Hippocampal formation (tissue), 2 donors: ENCODE results near the gene PKHD1.
"Not testable (repeated sequence)": the region's sequence is repeated elsewhere in the genome, so short reads cannot be mapped to it uniquely, and the experiment has no call there.

Experiments
- DNase-seq, 2 donors: peaks; one replicate each; lab custom pipeline; 2025; lab: John Stamatoyannopoulos, UW

PKHD1 gene

DNA sequence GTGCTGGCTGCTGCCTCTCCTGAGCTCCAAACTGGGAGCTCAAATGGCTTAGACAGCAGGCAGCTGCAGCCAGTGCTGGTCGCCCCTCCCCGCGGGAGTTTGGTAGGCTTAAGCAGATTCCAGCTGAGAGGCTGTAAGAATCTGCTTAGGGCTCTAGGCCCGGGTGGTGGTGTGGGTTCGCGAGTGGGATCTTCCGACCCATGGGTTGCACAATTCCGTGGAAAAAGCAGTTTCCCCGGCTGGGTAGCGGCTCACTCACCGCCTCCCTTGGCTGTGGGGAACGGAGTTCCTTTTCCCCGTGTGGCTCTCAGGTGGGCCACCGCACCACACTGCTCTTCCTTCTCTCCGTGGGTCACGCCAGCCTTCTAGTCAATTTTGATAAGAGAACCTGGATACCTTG lies 232.5 kb downstream of the PKHD1 start:
- no peak for DNase-seq

GRCh38 chr6:51854347-51854746 lies 233.1 kb downstream of the PKHD1 start:
- no peak for DNase-seq

DNA sequence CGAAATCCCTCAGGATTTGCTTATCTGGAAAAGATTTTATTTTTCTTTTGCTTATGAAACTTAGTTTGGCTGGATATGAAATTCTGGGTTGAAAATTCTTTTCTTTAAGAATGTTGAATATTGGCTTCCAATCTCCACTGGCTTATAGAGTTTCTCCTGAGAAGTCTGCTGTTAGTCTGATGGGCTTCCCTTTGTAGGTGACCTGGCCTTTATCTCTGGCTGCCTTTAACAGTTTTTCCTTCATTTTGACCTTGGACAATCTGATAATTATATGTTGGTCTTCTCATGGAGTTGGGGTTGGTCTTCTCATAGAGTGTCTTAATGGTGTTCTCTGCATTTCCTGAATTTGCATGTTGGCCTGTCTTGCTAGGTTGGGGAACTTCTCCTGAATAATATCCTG lies 234.3 kb downstream of the PKHD1 start:
- DNase-seq, result not testable (repeated sequence)

DNA sequence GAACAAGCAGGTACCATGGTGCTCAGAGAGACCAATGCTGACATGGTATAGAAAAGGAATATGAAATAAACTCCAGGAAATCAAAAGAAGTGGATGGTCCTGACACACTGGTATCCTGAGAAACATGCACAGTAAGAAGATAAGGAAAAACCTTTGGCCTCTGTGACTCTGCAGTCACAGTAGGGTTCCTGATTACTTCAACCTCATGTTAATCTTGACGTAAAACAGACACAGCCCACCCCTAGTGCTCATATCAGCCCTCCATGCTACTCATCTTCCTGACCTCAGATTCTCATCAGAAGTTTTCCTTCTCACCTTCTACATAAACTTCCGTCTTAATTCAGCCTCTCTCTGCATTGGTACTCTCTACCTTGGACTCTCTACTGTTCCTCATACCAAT lies 240.9 kb downstream of the PKHD1 start:
- no peak for DNase-seq

DNA sequence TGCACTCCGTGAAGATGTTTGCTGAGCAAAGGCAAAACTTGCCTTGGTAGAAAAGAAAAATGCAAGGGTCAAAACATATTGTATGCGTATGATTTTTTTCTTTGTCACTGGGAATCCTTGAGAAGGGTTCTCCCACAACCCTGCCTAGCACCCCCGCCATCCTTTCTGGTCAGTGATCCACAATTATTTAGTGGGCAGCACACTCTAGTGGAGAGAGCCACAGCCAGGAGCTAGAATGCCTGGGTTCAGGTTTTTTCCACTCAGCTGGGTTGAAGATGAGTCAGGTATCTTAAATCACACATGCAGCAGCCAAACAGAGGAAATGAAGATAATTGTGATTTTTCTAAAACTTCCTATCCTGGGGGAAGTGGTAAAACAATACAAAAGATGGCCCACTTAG lies 243.1 kb downstream of the PKHD1 start:
- no peak for DNase-seq

DNA sequence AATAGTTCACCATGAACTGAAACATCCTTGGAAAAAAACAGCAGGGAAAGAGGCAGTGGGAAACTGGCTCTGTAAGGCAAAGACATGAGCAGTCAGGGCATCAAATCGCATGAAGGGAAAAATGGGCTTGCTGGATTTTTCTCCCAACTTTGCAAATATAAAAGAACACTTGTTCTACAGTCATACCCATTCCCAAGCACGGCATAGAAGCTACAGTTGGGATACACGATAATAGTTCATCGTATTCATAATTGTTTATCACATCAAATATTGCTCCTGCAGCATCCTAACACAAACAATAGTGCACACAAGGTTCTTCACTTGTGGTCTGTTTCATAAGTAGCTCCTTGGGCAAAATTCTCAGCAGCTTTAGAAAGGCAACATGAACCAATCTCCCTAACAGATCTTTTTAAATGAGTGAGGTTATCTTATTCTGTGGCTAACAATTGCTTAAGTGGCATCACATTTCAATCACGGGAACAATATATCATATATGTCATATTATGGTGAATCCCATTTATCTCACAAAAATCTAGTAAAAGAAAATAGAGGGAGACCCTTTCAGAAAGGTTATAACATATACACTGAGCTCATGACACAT lies 243.9 kb downstream of the PKHD1 start:
- no peak for DNase-seq

DNA sequence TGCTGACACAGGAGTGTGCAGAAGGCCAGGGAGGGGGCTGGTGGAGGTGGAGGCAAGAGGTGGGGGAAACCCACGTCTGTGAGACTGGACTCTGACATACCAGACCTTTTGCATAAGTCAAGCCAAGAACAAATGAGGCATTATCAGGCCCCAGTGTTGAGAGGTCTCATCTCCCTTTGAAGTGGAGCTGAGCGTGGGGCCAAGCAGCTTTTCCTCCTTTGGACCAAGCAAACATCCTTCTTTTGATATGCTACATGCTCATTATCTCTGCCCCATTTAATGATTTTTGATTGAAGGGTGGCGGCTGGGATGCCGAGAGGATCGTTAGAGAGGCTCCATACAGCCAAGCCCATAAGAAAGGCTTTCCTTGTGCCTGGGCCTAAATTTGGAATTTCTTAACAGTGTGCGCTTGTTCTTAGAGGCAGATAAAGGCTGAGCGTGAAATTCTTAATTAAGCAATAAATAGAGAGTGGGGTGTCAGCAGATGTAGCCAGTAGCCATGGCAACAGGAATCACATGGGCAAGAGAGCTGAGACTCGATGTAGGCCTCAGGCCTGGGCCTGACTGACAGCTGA lies 244.5 kb downstream of the PKHD1 start:
- peak in 1 of 2 donors; percentile 5 for DNase-seq

- no peak for DNase-seq
These were observed 245.2 kb downstream of the PKHD1 start for GRCh38 chr6:51842061-51842803.

DNA sequence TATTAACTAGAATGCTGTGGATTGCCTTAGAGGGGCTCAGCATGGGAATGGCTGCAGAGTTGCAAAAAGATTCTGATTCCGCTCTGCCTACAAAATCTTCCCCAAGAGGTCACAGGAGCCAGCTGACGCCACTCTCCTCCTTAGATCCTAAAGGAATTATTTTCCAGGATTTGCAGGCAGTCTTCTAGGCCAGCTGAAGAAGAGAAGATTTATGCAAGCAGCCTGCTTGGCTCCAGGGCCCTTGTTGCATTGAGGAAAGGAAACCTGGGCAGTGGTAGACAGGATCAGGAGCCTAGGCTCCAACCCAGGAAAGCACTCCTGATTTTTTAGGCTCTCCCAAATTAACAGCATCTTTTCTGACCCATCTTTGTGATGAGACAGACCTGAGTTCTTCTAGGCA lies 245.8 kb downstream of the PKHD1 start:
- DNase-seq, result no peak

GRCh38 chr6:51839726-51840374 lies 247.6 kb downstream of the PKHD1 start:
- DNase-seq, result no peak

DNA sequence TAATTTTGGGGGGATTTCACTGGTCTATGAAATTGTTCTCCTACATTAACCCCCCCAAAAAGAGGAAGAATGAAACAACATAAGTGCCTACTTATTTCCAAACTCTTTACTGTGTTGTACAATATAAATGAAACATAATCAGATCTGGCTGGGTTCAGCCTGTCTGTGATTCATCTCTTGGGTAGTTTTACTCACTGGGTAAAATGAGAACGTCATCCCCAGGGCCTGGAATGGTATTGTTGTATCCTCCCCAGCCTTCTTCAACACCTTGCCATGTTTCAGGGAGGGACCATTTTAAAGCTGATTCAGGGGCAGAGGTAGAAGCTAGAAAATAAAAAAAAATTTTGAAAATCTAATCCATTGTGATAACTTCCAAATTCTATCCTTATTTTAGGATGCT lies 256.7 kb downstream of the PKHD1 start:
- no peak for DNase-seq

GRCh38 chr6:51827580-51827979 lies 259.8 kb downstream of the PKHD1 start:
- no peak for DNase-seq

- DNase-seq, result no peak
These were observed 262.5 kb downstream of the PKHD1 start for GRCh38 chr6:51824940-51825339.

DNA sequence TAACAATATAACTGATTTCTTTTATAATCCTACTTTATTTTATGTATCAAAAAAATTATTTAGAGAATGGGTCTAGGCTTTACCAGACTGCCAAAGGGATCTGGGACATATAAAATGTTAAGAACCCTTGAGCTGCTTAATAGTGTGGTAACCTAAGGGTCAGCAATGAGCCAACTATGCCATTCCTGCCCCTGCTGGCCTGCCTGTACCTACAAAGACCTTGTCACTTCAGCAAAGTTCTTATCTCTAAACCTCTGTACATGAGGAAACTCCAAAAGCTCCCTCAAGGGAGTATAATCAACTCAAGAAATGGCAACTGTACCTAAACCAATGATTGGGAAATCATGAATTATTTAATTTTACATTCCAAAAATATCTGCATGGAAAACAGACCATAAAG lies 266.9 kb downstream of the PKHD1 start:
- no peak for DNase-seq

DNA sequence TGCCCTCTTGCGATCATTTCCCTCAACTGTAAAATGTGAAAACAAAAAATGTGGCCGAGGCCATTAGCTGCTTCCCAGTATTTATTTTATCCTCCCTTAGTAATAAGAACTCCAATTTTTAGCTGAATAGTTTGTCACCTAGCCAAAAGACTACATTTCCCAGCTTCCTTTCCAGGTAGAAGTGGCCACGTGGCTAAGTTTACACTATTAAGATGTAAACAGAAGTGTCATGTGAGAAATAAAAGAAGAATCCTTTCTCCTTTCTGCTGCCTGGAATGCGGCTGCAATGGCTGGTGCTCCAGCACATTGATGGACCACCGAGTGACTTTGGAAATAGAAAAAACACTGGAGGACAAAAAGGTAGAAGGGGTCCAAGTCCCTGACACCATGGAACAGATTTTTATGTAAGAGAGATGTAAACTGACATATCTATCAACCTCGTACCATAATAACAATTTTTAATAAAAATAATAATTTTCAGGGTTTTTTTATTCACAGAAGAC lies 268.8 kb downstream of the PKHD1 start:
- no peak for DNase-seq

GRCh38 chr6:51817832-51818231 lies 269.6 kb downstream of the PKHD1 start:
- DNase-seq, result no peak

- no peak for DNase-seq
These were observed 273.0 kb downstream of the PKHD1 start for GRCh38 chr6:51814418-51814817.

DNA sequence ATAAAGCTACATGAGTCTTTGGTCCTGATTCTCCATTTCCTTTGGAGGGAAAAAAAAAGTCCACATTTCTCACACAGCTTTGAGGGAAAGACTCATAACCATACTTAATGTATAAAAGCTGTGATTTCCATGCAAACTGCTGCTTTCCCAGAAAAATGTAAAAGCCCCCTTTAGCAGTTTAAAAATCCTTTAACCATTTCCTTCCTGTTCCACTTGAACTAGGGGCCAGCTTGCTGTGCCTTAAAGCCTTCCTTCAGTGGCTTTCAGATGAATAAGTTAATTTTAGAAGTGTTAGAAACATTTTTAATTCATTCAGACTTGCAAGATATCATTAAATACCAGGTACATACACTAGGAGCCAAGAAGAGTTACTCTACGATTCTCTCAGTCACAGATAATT lies 273.5 kb downstream of the PKHD1 start:
- DNase-seq, result no peak

DNA sequence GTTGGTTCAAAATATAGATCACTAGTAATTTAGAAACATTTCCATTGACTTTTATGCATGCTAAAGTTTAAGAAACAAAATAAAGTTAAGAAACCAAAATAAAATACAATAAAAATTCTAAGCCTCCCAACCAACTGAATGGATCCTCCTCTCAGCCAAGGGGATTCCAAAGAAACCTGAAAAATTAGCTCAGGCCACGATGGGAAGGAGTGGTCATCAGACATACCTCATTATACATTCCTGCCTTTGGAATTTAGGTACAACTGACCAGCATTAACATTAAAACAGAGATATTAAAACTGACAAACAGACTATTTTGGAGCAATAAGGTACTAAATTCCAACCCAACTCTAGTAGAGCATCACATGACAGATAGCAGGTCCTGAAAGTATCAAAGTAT lies 275.2 kb downstream of the PKHD1 start:
- DNase-seq, result no peak

- no peak for DNase-seq
These were observed 281.9 kb downstream of the PKHD1 start for GRCh38 chr6:51805517-51805916.

- DNase-seq, result no peak
These were observed 286.8 kb downstream of the PKHD1 start for GRCh38 chr6:51800603-51801002.

- DNase-seq, result no peak
These were observed 294.0 kb downstream of the PKHD1 start for GRCh38 chr6:51793393-51793792.
